Activated T-cell treated with anti-CD3 and anti-CD28 coated beads, Interleukin-2, amount 50 U/mL, for 24 hours (primary cell): ENCODE measurements around the gene GAPVD1.
"Not testable (repeated sequence)": the region's sequence is repeated elsewhere in the genome, so short reads cannot be mapped to it uniquely, and the experiment has no call there.

Experiments used
- DNase-seq: peaks from one replicate; pipeline ENCODE4 v3.0.0-alpha.2; 2020
- H3K27ac Mint-ChIP-seq: 2 replicates; pipeline ENCODE4 v1.8.0; 2020; ENCODE audit warnings: mild to moderate bottlenecking, mixed read lengths
- H3K27me3 Mint-ChIP-seq: 2 replicates; pipeline ENCODE4 v1.8.0; 2020; ENCODE audit warnings: mixed read lengths
- H3K36me3 Mint-ChIP-seq: 2 replicates; pipeline ENCODE4 v1.8.0; 2020; ENCODE audit warnings: low read depth, mixed read lengths
- H3K4me1 Mint-ChIP-seq: 2 replicates; pipeline ENCODE4 v1.8.0; 2020; ENCODE audit warnings: low read depth, mixed read lengths
- H3K4me3 Mint-ChIP-seq: 2 replicates; pipeline ENCODE4 v1.8.0; 2020; ENCODE audit warnings: mild to moderate bottlenecking, moderate library complexity, mixed read lengths
- H3K9me3 Mint-ChIP-seq: 2 replicates; pipeline ENCODE4 v1.8.0; 2020; ENCODE audit warnings: mixed read lengths

The GAPVD1 gene

DNA sequence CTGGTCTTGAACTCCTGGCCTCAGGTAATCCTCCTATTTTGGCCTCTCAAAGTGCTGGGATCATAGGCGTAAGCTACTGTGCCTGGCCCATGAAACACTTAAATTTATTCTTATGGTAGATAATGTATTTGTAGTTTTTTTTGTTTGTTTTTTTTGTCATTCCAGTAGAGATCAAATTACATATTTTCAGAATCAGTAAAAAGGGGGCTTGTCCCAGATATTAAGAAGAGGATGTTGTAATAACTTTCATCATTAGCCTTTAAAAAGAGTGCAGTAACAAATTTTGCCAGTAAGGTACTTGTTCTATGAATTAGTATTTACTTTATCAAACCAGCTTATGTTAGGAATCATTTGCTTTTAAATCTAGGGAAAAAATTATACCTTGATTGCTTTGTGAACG, 42.6 kb downstream of the GAPVD1 start:
- no peak overlapping the region for H3K27ac Mint-ChIP-seq

DNA sequence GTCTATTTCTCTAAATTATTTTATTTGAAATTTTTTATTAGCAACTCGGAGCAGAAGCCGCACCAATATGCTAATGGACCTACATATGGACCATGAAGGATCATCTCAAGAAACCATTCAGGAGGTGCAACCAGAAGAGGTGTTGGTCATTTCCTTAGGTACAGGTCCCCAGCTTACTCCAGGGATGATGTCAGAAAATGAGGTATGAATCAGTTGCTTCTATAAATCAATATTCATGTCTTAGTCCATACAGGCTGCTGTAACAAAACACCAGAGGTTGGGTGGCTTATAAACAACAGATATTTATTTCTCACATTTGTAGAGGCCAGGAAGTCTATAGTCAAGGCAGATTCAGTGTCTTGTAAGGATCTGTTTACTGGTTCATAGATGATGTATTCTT, 50.8 kb downstream of the GAPVD1 start:
- H3K27me3 Mint-ChIP-seq, result no peaks in the 10 kb centered on the region
- peaks cover 87% of the 10 kb centered on the region for H3K36me3 Mint-ChIP-seq
- no peak overlapping the region for H3K4me3 Mint-ChIP-seq
- H3K4me1 Mint-ChIP-seq, result no peaks in the 10 kb centered on the region
- no peak overlapping the region for H3K27ac Mint-ChIP-seq
- peaks cover 2% of the 10 kb centered on the region for H3K9me3 Mint-ChIP-seq
- DNase-seq, result no peak

More for the DNA sequence above, 42.6 kb downstream of the GAPVD1 start:
- no peak overlapping the region for H3K4me3 Mint-ChIP-seq
- H3K9me3 Mint-ChIP-seq, result no peaks in the 10 kb centered on the region
- DNase-seq, result no peak
- peaks cover 73% of the 10 kb centered on the region for H3K36me3 Mint-ChIP-seq
- H3K4me1 Mint-ChIP-seq, result no peaks in the 10 kb centered on the region
- H3K27me3 Mint-ChIP-seq, result no peaks in the 10 kb centered on the region

GRCh38 chr9:125316359-125316758, 54.7 kb downstream of the GAPVD1 start:
- H3K4me1 Mint-ChIP-seq, result not testable (repeated sequence)

GRCh38 chr9:125317704-125318103, 56.1 kb downstream of the GAPVD1 start:
- no peaks in the 10 kb centered on the region for H3K4me1 Mint-ChIP-seq
- no peaks in the 10 kb centered on the region for H3K27me3 Mint-ChIP-seq
- no peak for DNase-seq
- H3K27ac Mint-ChIP-seq, result no peak overlapping the region
- peaks cover 6% of the 10 kb centered on the region for H3K9me3 Mint-ChIP-seq
- peaks cover 86% of the 10 kb centered on the region for H3K36me3 Mint-ChIP-seq
- no peak overlapping the region for H3K4me3 Mint-ChIP-seq

More at GRCh38 chr9:125316359-125316758, 54.7 kb downstream of the GAPVD1 start:
- peaks cover 87% of the 10 kb centered on the region for H3K36me3 Mint-ChIP-seq
- H3K9me3 Mint-ChIP-seq, DNase-seq, H3K27me3 Mint-ChIP-seq, H3K27ac Mint-ChIP-seq, H3K4me3 Mint-ChIP-seq: not testable (repeated sequence)

DNA sequence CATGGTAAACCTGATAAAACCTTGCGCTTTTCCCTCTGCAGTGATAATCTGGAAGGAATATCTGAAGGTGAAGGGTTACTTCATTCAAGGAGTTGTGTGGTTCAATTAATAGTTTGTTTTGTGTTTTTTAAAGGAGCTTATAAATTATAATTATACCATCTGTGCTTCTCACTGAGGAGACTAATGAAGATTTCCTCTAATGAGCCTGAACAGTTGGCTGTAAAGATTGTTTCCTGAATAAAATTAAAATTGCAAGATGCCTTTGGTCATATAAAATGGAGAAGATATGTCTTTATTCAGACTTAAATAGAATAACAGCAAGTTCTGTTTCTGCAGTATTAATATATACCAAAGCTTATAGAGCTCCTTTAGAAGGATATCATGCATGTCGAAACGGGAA, 59.9 kb downstream of the GAPVD1 start:
- Mint-ChIP-seq H3K36me3 (peaks cover 81% of the 10 kb centered on the region), H3K4me3 (no peak overlapping the region), H3K27ac (no peak overlapping the region), H3K4me1 (no peaks in the 10 kb centered on the region), H3K27me3 (no peaks in the 10 kb centered on the region), H3K9me3 (peaks cover 4% of the 10 kb centered on the region)
- DNase-seq, result no peak

- H3K27ac Mint-ChIP-seq, result no peak overlapping the region
- no peak overlapping the region for H3K4me3 Mint-ChIP-seq
- no peak for DNase-seq
- H3K9me3 Mint-ChIP-seq, result no peaks in the 10 kb centered on the region
- no peaks in the 10 kb centered on the region for H3K4me1 Mint-ChIP-seq
- H3K36me3 Mint-ChIP-seq, result peaks cover 72% of the 10 kb centered on the region
- H3K27me3 Mint-ChIP-seq, result no peaks in the 10 kb centered on the region
These were observed 62.0 kb downstream of the GAPVD1 start for GRCh38 chr9:125323615-125324014.

DNA sequence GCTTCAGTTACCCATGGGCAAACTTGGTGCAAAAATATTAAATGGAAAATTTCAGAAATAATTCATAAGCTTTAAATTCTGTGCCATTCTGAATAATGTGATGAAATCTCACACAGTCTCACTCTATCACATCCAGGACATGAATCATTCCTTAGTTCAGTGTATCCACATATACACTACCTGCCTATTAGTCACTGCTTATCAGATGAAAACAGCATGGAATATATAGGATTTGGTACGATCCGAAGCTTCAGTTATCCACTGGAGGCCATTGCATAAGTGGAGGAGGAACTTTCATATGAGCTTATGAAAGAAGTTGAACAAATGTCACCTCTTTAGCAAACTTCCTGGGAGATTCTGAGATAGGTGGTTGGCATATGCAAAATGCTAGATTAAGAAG, 64.2 kb downstream of the GAPVD1 start:
- H3K4me3 Mint-ChIP-seq, result no peak overlapping the region
- no peaks in the 10 kb centered on the region for H3K27me3 Mint-ChIP-seq
- H3K4me1 Mint-ChIP-seq, result peaks cover 13% of the 10 kb centered on the region
- H3K27ac Mint-ChIP-seq, result peak overlapping the region; percentile 67
- H3K9me3 Mint-ChIP-seq, result no peaks in the 10 kb centered on the region
- DNase-seq, result no peak
- peaks cover 80% of the 10 kb centered on the region for H3K36me3 Mint-ChIP-seq

DNA sequence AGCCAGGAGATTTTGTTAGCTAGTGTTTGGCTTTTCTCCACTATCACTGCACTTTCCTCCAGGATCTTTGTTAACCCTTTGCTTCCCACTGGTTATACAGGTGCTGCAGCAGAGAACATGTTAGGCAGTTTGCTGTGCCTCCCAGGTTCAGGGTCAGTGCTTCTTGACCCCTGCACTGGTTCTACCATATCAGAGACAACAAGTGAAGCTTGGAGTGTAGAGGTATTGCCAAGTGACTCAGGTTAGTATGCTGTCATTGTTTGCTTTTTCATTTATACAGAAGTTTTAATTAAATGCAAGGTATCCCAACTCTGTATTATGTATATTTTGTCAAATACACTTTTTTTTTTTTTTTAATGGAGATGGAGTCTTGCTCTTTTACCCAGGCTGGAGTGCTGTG, 68.4 kb downstream of the GAPVD1 start:
- Mint-ChIP-seq H3K4me3 (no peak overlapping the region), H3K9me3 (no peaks in the 10 kb centered on the region), H3K27ac (no peak overlapping the region), H3K27me3 (no peaks in the 10 kb centered on the region), H3K36me3 (peaks cover 90% of the 10 kb centered on the region), H3K4me1 (peaks cover 34% of the 10 kb centered on the region)
- DNase-seq, result no peak

- H3K36me3 Mint-ChIP-seq, result peaks cover 85% of the 10 kb centered on the region
- H3K4me1 Mint-ChIP-seq, result peaks cover 34% of the 10 kb centered on the region
- no peaks in the 10 kb centered on the region for H3K27me3 Mint-ChIP-seq
- H3K4me3 Mint-ChIP-seq, result no peak overlapping the region
- DNase-seq, result no peak
- H3K9me3 Mint-ChIP-seq, result no peaks in the 10 kb centered on the region
- peak overlapping the region; percentile 19 for H3K27ac Mint-ChIP-seq
These were observed 69.0 kb downstream of the GAPVD1 start for GRCh38 chr9:125330587-125330986.

DNA sequence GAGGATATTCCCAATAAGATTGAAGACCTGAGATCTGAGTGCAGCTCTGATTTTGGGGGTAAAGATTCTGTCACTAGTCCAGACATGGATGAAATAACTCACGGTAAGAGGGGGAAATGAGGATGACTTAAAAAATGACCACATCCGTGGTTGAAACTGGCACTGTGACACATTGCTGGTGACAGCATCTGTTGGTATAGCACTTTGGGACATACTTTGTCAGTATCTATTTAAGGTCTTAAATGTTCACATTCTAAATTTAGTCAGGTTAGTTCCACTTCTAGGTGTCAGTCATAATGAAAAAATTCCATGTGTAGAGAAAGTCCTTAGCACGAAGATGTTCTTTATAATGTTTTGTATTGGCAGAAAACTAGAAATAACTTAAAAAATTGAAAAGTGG, 70.9 kb downstream of the GAPVD1 start:
- Mint-ChIP-seq H3K27ac (peak overlapping the region; percentile 77), H3K4me3 (no peak overlapping the region), H3K27me3 (no peaks in the 10 kb centered on the region), H3K4me1 (peaks cover 34% of the 10 kb centered on the region), H3K9me3 (no peaks in the 10 kb centered on the region), H3K36me3 (peaks cover 76% of the 10 kb centered on the region)
- DNase-seq, result no peak

DNA sequence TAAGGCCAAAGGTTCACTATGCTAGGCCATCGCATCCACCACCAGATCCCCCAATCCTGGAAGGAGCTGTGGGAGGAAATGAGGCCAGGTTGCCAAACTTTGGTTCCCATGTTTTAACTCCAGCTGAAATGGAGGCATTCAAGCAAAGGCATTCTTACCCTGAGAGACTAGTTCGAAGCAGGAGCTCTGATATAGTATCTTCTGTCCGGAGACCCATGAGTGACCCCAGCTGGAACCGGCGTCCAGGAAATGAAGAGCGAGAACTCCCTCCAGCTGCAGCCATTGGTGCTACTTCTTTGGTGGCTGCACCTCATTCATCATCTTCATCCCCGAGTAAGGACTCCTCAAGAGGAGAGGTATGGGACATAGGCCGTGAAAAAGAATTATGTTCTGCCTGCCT, 75.6 kb downstream of the GAPVD1 start:
- H3K27ac Mint-ChIP-seq, result no peak overlapping the region
- H3K4me3 Mint-ChIP-seq, result no peak overlapping the region
- DNase-seq, result no peak
- H3K36me3 Mint-ChIP-seq, result peaks cover 79% of the 10 kb centered on the region
- peaks cover 12% of the 10 kb centered on the region for H3K4me1 Mint-ChIP-seq
- H3K27me3 Mint-ChIP-seq, result no peaks in the 10 kb centered on the region
- H3K9me3 Mint-ChIP-seq, result no peaks in the 10 kb centered on the region

GRCh38 chr9:125338929-125339328, 77.3 kb downstream of the GAPVD1 start:
- H3K4me1 Mint-ChIP-seq, result no peaks in the 10 kb centered on the region
- H3K4me3 Mint-ChIP-seq, result no peak overlapping the region
- no peaks in the 10 kb centered on the region for H3K9me3 Mint-ChIP-seq
- no peak overlapping the region for H3K27ac Mint-ChIP-seq
- no peak for DNase-seq
- H3K27me3 Mint-ChIP-seq, result no peaks in the 10 kb centered on the region
- H3K36me3 Mint-ChIP-seq, result peaks cover 72% of the 10 kb centered on the region

GRCh38 chr9:125341566-125341965, 79.9 kb downstream of the GAPVD1 start:
- H3K9me3 Mint-ChIP-seq, result no peaks in the 10 kb centered on the region
- peaks cover 81% of the 10 kb centered on the region for H3K36me3 Mint-ChIP-seq
- H3K27me3 Mint-ChIP-seq, result no peaks in the 10 kb centered on the region
- no peaks in the 10 kb centered on the region for H3K4me1 Mint-ChIP-seq
- no peak overlapping the region for H3K4me3 Mint-ChIP-seq
- DNase-seq, result no peak
- no peak overlapping the region for H3K27ac Mint-ChIP-seq

GRCh38 chr9:125343518-125344275, 82.1 kb downstream of the GAPVD1 start:
- DNase-seq, result no peak
- no peaks in the 10 kb centered on the region for H3K9me3 Mint-ChIP-seq
- H3K27me3 Mint-ChIP-seq, result no peaks in the 10 kb centered on the region
- H3K27ac Mint-ChIP-seq, result no peak overlapping the region
- peaks cover 79% of the 10 kb centered on the region for H3K36me3 Mint-ChIP-seq
- no peaks in the 10 kb centered on the region for H3K4me1 Mint-ChIP-seq
- H3K4me3 Mint-ChIP-seq, result no peak overlapping the region

DNA sequence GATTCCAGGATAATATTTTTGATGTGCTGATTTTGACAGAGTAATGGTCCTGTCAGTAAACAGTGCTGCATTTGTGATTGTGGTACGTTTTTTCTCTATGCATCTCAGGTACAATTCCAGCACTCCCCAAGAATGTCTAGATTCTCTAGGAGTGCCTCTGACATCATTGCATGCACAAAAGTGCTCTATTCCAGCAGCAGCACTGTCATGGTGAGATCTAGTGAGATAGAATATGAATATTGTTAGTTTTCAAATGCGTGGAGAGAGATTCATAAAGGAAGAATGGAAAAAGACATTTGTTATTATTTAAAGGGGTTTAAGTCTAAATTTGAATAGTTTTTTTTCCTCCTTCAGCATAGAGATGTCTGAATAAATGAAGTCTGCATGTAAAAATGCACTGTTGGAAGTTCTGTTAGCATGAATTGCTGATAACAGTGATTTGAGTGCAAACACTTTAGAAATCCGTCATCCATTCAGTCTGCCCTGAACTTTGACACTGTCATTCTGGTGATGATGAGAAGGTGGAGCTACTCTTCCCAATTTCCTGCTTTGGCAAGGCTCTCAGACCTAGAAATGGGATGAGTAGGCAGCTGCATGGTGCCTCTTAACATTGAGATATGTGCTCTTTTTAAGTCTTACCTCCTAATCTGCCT, 84.6 kb downstream of the GAPVD1 start:
- H3K27ac Mint-ChIP-seq, result no peak overlapping the region
- no peak overlapping the region for H3K4me3 Mint-ChIP-seq
- no peaks in the 10 kb centered on the region for H3K4me1 Mint-ChIP-seq
- H3K9me3 Mint-ChIP-seq, result no peaks in the 10 kb centered on the region
- no peaks in the 10 kb centered on the region for H3K27me3 Mint-ChIP-seq
- DNase-seq, result no peak
- peaks cover 86% of the 10 kb centered on the region for H3K36me3 Mint-ChIP-seq
